Measurements from ENCODE around the gene CAMK2D. TPM values are rescaled to one million over a fixed set of nuclear protein-coding genes. Genes with fewer than 3 reads are reported as not detected.

CAMK2D gene
- total RNA-seq, 1 donor = 207 TPM

DNA sequence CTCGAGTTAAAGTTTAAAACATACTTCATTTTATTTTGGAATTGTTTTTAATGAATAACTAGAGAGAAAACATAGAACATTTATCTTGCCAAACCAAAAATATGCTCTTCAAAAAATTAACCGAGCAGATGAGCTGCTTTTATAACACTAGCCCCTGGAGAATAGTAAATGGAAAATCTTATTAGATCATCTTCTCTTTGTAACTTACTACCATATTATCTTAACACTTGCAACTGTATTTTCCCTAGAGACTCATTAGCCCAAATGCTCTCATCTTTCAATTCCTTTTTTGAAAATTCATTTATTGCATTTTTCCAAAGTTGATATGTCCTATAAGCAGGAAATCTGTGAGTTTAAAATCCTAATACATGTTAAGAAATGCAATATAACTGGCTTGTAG is 143.3 kb downstream of the CAMK2D start:
- no peak overlapping the region for H3K4me3 ChIP-seq (ENCODE audit: insufficient read depth, low read length)
- H3K4me2 ChIP-seq (ENCODE audit: insufficient read depth, low read length) = no peak overlapping the region
- no peaks in the 10 kb centered on the region for H3K9me3 ChIP-seq (ENCODE audit: low read depth, low read length)
- no peak overlapping the region for H3K27ac ChIP-seq (ENCODE audit: low read depth, low read length)
- peaks cover 70% of the 10 kb centered on the region for H3K79me2 ChIP-seq (ENCODE audit: insufficient read depth, low read length)
- no peaks in the 10 kb centered on the region for H3K36me3 ChIP-seq (ENCODE audit: insufficient read depth, low read length)
- no peak for DNase-seq (ENCODE audit: insufficient read length, low spot score, missing footprints)
- no peaks in the 10 kb centered on the region for H3K27me3 ChIP-seq (ENCODE audit: insufficient read depth, low read length)
- H4K20me1 ChIP-seq (ENCODE audit: insufficient read depth, low read length) = peaks cover 23% of the 10 kb centered on the region
- TF ChIP-seq CTCF (IDR thresholded peaks at IDR 0.05; ENCODE audit: extremely low read depth, low read depth, low read length) = no peak
- H3K4me1 ChIP-seq (ENCODE audit: insufficient read depth, low read length) = peaks cover 15% of the 10 kb centered on the region
- H2AFZ ChIP-seq (ENCODE audit: low read length) = no peak overlapping the region

- Histone ChIP-seq H3K4me2 (ENCODE audit: insufficient read depth, low read length) (no peak overlapping the region), H3K4me1 (ENCODE audit: insufficient read depth, low read length) (peaks cover 17% of the 10 kb centered on the region), H2AFZ (ENCODE audit: low read length) (no peak overlapping the region), H3K4me3 (ENCODE audit: insufficient read depth, low read length) (no peak overlapping the region), H3K79me2 (ENCODE audit: insufficient read depth, low read length) (peaks cover 73% of the 10 kb centered on the region), H3K27me3 (ENCODE audit: insufficient read depth, low read length) (no peaks in the 10 kb centered on the region), H4K20me1 (ENCODE audit: insufficient read depth, low read length) (peaks cover 18% of the 10 kb centered on the region), H3K27ac (ENCODE audit: low read depth, low read length) (no peak overlapping the region), H3K9me3 (ENCODE audit: low read depth, low read length) (no peaks in the 10 kb centered on the region), H3K36me3 (ENCODE audit: insufficient read depth, low read length) (no peaks in the 10 kb centered on the region)
- no peak for TF ChIP-seq CTCF (IDR thresholded peaks at IDR 0.05; ENCODE audit: extremely low read depth, low read depth, low read length)
- no peak for DNase-seq (ENCODE audit: insufficient read length, low spot score, missing footprints)
Observed at GRCh38 chr4:113617195-113617594, 144.3 kb downstream of the CAMK2D start.

DNA sequence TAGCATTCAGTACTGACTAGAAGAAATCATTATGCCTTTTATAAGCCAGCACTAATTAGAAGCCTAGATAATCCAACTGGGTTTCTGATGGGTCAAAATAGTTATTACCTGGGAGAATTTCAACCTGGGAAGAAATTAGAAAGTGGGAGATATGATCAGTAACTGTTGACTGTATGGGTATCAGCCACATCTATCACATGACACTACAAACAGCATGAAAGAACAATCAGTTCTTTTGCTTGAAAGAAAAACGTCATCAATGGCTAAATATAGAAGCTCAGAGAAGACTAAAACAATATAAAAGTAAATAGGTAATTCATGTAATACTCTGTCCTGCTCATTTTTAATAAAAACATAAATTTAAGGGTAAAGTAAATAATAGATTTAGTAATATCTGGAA is 145.1 kb downstream of the CAMK2D start:
- Histone ChIP-seq H3K27me3 (ENCODE audit: insufficient read depth, low read length) (no peaks in the 10 kb centered on the region), H3K9me3 (ENCODE audit: low read depth, low read length) (no peaks in the 10 kb centered on the region), H4K20me1 (ENCODE audit: insufficient read depth, low read length) (peaks cover 18% of the 10 kb centered on the region), H3K36me3 (ENCODE audit: insufficient read depth, low read length) (no peaks in the 10 kb centered on the region), H3K4me3 (ENCODE audit: insufficient read depth, low read length) (no peak overlapping the region), H2AFZ (ENCODE audit: low read length) (no peak overlapping the region), H3K79me2 (ENCODE audit: insufficient read depth, low read length) (peaks cover 70% of the 10 kb centered on the region), H3K4me2 (ENCODE audit: insufficient read depth, low read length) (no peak overlapping the region), H3K27ac (ENCODE audit: low read depth, low read length) (no peak overlapping the region), H3K4me1 (ENCODE audit: insufficient read depth, low read length) (peaks cover 17% of the 10 kb centered on the region)
- DNase-seq (ENCODE audit: insufficient read length, low spot score, missing footprints) = no peak
- TF ChIP-seq CTCF (IDR thresholded peaks at IDR 0.05; ENCODE audit: extremely low read depth, low read depth, low read length) = no peak

- no peaks in the 10 kb centered on the region for H3K9me3 ChIP-seq (ENCODE audit: low read depth, low read length)
- DNase-seq (ENCODE audit: insufficient read length, low spot score, missing footprints) = no peak
- TF ChIP-seq CTCF (IDR thresholded peaks at IDR 0.05; ENCODE audit: extremely low read depth, low read depth, low read length) = no peak
Observed at GRCh38 chr4:113614414-113614813, 147.1 kb downstream of the CAMK2D start.

More at GRCh38 chr4:113614414-113614813, 147.1 kb downstream of the CAMK2D start:
- Histone ChIP-seq H4K20me1 (ENCODE audit: insufficient read depth, low read length) (peaks cover 15% of the 10 kb centered on the region), H3K4me3 (ENCODE audit: insufficient read depth, low read length) (no peak overlapping the region), H3K4me2 (ENCODE audit: insufficient read depth, low read length) (no peak overlapping the region), H3K4me1 (ENCODE audit: insufficient read depth, low read length) (peaks cover 17% of the 10 kb centered on the region), H3K36me3 (ENCODE audit: insufficient read depth, low read length) (no peaks in the 10 kb centered on the region), H2AFZ (ENCODE audit: low read length) (no peak overlapping the region), H3K79me2 (ENCODE audit: insufficient read depth, low read length) (peaks cover 75% of the 10 kb centered on the region), H3K27ac (ENCODE audit: low read depth, low read length) (no peak overlapping the region), H3K27me3 (ENCODE audit: insufficient read depth, low read length) (no peaks in the 10 kb centered on the region)

Measured in osteoblast (primary cell).